Stimulated activated naive B cell treated with anti-CD40 and anti-IgM and Interleukin-4, amounts not matched to agents 10 μg/mL and 1 μg/mL and 100 μg/mL, for 72 hours (primary cell): ENCODE data around the gene PRR33.
"Not testable (repeated sequence)": the region's sequence is repeated elsewhere in the genome, so short reads cannot be mapped to it uniquely, and the experiment has no call there.

Experiments
- ATAC-seq, 2 donors: fragments of 150-1000 bp; cut with Tn5 transposase; replicated peaks; 2 replicates each; pipeline ENCODE4 v1.10.0; 2021; ENCODE audit warnings: moderate library complexity in 1 of 2
- DNase-seq: peaks from one replicate; pipeline ENCODE4 v3.0.0; 2021
- H3K27ac Mint-ChIP-seq: one replicate; pipeline ENCODE4 v1.8.0; 2022; ENCODE audit warnings: mild to moderate bottlenecking, mixed read lengths
- H3K27me3 Mint-ChIP-seq, 2 donors: one replicate each; pipeline ENCODE4 v1.8.0; 2022; ENCODE audit warnings: mixed read lengths in 2 of 2
- H3K36me3 Mint-ChIP-seq, 2 donors: one replicate each; pipeline ENCODE4 v1.8.0; 2022; ENCODE audit warnings: mixed read lengths in 2 of 2, mild to moderate bottlenecking in 1 of 2
- H3K4me1 Mint-ChIP-seq, 2 donors: one replicate each; pipeline ENCODE4 v1.8.0; 2022; ENCODE audit warnings: mixed read lengths in 2 of 2, mild to moderate bottlenecking in 1 of 2
- H3K4me3 Mint-ChIP-seq, 2 donors: one replicate each; pipeline ENCODE4 v1.8.0; 2022; ENCODE audit warnings: mild to moderate bottlenecking in 2 of 2, mixed read lengths in 2 of 2, moderate library complexity in 1 of 2
- H3K9me3 Mint-ChIP-seq, 2 donors: one replicate each; pipeline ENCODE4 v1.8.0; 2022; ENCODE audit warnings: mixed read lengths in 2 of 2, mild to moderate bottlenecking in 1 of 2

PRR33 gene

GRCh38 chr11:1890856-1891830 lies 552 bp downstream of the PRR33 start:
- H3K36me3 Mint-ChIP-seq, result peaks cover 16 to 37% of the 10 kb centered on the region in 2 donors
- H3K4me3 Mint-ChIP-seq, result no peak overlapping the region
- no peaks in the 10 kb centered on the region for H3K27me3 Mint-ChIP-seq
- peaks cover 35 to 44% of the 10 kb centered on the region in 2 donors for H3K4me1 Mint-ChIP-seq
- ATAC-seq, result peak; percentile 30 to 43
- H3K27ac Mint-ChIP-seq, result peak overlapping the region; percentile 53
- peaks cover 5 to 10% of the 10 kb centered on the region in 2 donors for H3K9me3 Mint-ChIP-seq
- DNase-seq, result no peak

GRCh38 chr11:1889941-1890855 lies 1.5 kb downstream of the PRR33 start:
- peaks cover 16 to 37% of the 10 kb centered on the region in 2 donors for H3K36me3 Mint-ChIP-seq
- H3K4me3 Mint-ChIP-seq, result peak overlapping the region in 1 of 2 donors; percentile 29
- ATAC-seq, result peak; percentile 18 to 33
- peaks cover 35 to 44% of the 10 kb centered on the region in 2 donors for H3K4me1 Mint-ChIP-seq
- no peaks in the 10 kb centered on the region for H3K27me3 Mint-ChIP-seq
- H3K27ac Mint-ChIP-seq, result peak overlapping the region; percentile 52
- peaks cover 5 to 10% of the 10 kb centered on the region in 2 donors for H3K9me3 Mint-ChIP-seq
- DNase-seq, result no peak

- H3K4me1 Mint-ChIP-seq, result peaks cover 35 to 44% of the 10 kb centered on the region in 2 donors
- peaks cover 16 to 37% of the 10 kb centered on the region in 2 donors for H3K36me3 Mint-ChIP-seq
- H3K9me3 Mint-ChIP-seq, result peaks cover 5 to 10% of the 10 kb centered on the region in 2 donors
- peak overlapping the region; percentile 29 to 41 for H3K4me3 Mint-ChIP-seq
- no peak for DNase-seq
- no peaks in the 10 kb centered on the region for H3K27me3 Mint-ChIP-seq
- peak; percentile 33 to 42 for ATAC-seq
- peak overlapping the region; percentile 31 for H3K27ac Mint-ChIP-seq
Measured at GRCh38 chr11:1889224-1889930, 2.3 kb downstream of the PRR33 start.

GRCh38 chr11:1888811-1889210 lies 2.9 kb downstream of the PRR33 start:
- DNase-seq (no peak), ATAC-seq (no peak)
- H3K4me3 Mint-ChIP-seq, result peak overlapping the region in 1 of 2 donors; percentile 7
- peaks cover 5 to 10% of the 10 kb centered on the region in 2 donors for H3K9me3 Mint-ChIP-seq
- peaks cover 37 to 44% of the 10 kb centered on the region in 2 donors for H3K4me1 Mint-ChIP-seq
- no peaks in the 10 kb centered on the region for H3K27me3 Mint-ChIP-seq
- peaks cover 16 to 37% of the 10 kb centered on the region in 2 donors for H3K36me3 Mint-ChIP-seq
- peak overlapping the region; percentile 31 for H3K27ac Mint-ChIP-seq

- DNase-seq, result no peak
- H3K27me3 Mint-ChIP-seq, result no peaks in the 10 kb centered on the region
Measured at GRCh38 chr11:1888347-1888753, 3.3 kb downstream of the PRR33 start.

GRCh38 chr11:1887451-1888346 lies 4.0 kb downstream of the PRR33 start:
- DNase-seq, result no peak
- Mint-ChIP-seq H3K27me3 (no peaks in the 10 kb centered on the region), H3K36me3 (peaks cover 17 to 31% of the 10 kb centered on the region in 2 donors), H3K4me3 (no peak overlapping the region), H3K4me1 (peaks cover 28 to 41% of the 10 kb centered on the region in 2 donors), H3K9me3 (peaks cover 3% of the 10 kb centered on the region in 2 donors), H3K27ac (no peak overlapping the region)
- ATAC-seq, result no peak

More at GRCh38 chr11:1888347-1888753, 3.3 kb downstream of the PRR33 start:
- Mint-ChIP-seq H3K27ac (no peak overlapping the region), H3K36me3 (peaks cover 14 to 33% of the 10 kb centered on the region in 2 donors), H3K9me3 (peaks cover 4 to 5% of the 10 kb centered on the region in 2 donors), H3K4me1 (peaks cover 32 to 44% of the 10 kb centered on the region in 2 donors), H3K4me3 (no peak overlapping the region)
- ATAC-seq, result no peak

- H3K27ac Mint-ChIP-seq, ATAC-seq, H3K4me3 Mint-ChIP-seq, H3K9me3 Mint-ChIP-seq, DNase-seq, H3K27me3 Mint-ChIP-seq: not testable (repeated sequence)
- peaks cover 14 to 22% of the 10 kb centered on the region in 2 donors for H3K36me3 Mint-ChIP-seq
- peaks cover 28 to 43% of the 10 kb centered on the region in 2 donors for H3K4me1 Mint-ChIP-seq
Measured at GRCh38 chr11:1886551-1886950, 5.1 kb downstream of the PRR33 start.

GRCh38 chr11:1884303-1884700 lies 7.4 kb downstream of the PRR33 start:
- no peaks in the 10 kb centered on the region for H3K9me3 Mint-ChIP-seq
- DNase-seq (no peak), ATAC-seq (no peak)
- H3K27me3 Mint-ChIP-seq, result no peaks in the 10 kb centered on the region
- H3K36me3 Mint-ChIP-seq, result peaks cover 24 to 25% of the 10 kb centered on the region in 2 donors
- H3K27ac Mint-ChIP-seq, result no peak overlapping the region
- no peak overlapping the region for H3K4me3 Mint-ChIP-seq
- H3K4me1 Mint-ChIP-seq, result peaks cover 26 to 44% of the 10 kb centered on the region in 2 donors

- no peak for ATAC-seq
- Mint-ChIP-seq H3K9me3 (no peaks in the 10 kb centered on the region), H3K4me3 (no peak overlapping the region), H3K4me1 (peaks cover 23 to 44% of the 10 kb centered on the region in 2 donors), H3K27ac (peak overlapping the region; percentile 48), H3K27me3 (no peaks in the 10 kb centered on the region), H3K36me3 (peaks cover 20 to 21% of the 10 kb centered on the region in 2 donors)
- no peak for DNase-seq
Measured at GRCh38 chr11:1883346-1884302, 8.1 kb downstream of the PRR33 start.

- H3K27ac Mint-ChIP-seq, result no peak overlapping the region
- H3K4me3 Mint-ChIP-seq, result no peak overlapping the region
- DNase-seq, result peak; percentile 51
- peak; percentile 93 to 95 for ATAC-seq
- peaks cover 24 to 50% of the 10 kb centered on the region in 2 donors for H3K4me1 Mint-ChIP-seq
- peaks cover 14 to 18% of the 10 kb centered on the region in 2 donors for H3K36me3 Mint-ChIP-seq
- H3K9me3 Mint-ChIP-seq, result no peaks in the 10 kb centered on the region
- no peaks in the 10 kb centered on the region for H3K27me3 Mint-ChIP-seq
Measured at GRCh38 chr11:1882265-1883238, 9.1 kb downstream of the PRR33 start.
